ENCODE measurements around the gene KCNK4. TPM values are rescaled to one million over a fixed set of nuclear protein-coding genes. Genes with fewer than 3 reads are reported as not detected.
"Not testable (repeated sequence)": the region's sequence is repeated elsewhere in the genome, so short reads cannot be mapped to it uniquely, and the experiment has no call there.

KCNK4 gene
- polyA plus RNA-seq (ENCODE audit: insufficient read length in 4 of 4), result under 1 TPM in 1 of 4 donors, not detected in 3; 0.16 TPM

DNA sequence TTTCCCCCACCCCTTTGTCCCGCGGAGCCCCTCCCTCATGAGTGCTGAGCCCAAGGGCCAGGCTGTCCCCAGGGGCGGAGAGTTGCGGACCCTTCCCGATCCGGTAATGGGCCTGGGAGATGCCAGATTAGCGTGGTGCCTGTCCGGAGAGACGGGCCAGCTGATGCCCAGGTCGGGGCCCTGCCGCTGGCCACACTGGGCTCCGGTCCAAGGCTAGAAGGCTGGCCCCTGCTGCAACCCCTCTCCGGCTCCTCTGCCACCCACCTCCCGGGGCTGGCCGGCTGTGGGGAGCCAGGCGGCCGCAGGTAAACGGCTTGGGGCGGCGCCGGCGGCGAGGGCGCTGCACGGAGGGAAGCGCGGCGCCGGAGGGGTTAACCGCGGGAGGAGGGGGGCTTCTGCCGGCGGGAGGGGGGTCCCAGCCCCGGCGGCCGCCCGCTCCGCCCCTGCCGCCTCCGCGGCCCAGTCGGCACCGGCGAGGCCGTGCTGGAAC lies at the start of gene KCNK4:
KCNK4 (plus strand) TSS at position 41 of the 490 bp plus-strand sequence. CDS start 1,717 bp downstream, outside the sequence.
- DNase-seq (ENCODE audit: low read depth in 4 of 4, low spot score in 3 of 4), result no peak

DNA sequence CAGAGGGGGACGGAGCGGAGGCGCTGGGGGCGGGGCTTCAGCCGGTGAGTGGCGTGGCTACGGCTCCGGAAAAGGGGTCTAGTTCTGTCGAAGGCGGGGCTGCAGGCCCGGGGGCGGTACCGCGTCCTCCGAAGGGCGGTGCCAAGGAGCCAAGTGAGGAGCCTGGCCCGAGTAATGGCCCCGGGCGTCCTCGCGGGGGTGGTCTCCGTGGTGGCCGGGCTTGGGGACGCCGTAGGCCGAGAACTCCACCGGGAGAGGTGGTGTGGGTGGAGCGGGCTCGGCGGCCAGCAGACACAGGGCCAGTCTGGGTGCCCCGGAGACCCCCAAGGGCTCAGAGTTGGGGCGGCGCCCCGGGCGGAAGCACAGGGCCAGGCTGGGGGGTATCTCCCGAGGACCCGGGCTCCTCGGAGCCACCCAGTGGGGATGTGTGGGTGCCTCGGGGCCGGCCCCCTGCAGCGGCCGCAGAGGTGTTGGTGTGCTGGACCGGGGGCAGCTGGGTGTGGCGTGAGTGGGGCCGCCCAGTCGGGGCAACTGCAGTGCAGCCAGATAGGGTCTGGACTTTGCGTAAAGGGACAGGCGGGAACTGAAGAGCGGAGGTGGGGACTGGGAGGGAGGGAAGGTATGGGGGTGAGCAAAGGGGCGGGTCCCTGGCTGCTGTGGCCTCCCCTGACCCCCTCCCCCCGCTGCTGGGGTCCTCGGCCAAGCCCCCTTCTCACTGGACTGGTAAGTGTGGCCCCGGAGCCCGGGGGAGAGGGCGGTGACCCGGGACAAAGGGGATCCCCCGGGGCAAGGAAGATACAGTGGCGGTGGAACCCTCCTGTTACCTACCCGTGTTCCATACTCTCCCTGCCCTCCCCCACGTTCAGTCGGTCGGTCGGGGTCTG lies 49.4 kb upstream of the KCNK4 start:
- DNase-seq (ENCODE audit: low read depth in 4 of 4, low spot score in 3 of 4), result no peak

DNA sequence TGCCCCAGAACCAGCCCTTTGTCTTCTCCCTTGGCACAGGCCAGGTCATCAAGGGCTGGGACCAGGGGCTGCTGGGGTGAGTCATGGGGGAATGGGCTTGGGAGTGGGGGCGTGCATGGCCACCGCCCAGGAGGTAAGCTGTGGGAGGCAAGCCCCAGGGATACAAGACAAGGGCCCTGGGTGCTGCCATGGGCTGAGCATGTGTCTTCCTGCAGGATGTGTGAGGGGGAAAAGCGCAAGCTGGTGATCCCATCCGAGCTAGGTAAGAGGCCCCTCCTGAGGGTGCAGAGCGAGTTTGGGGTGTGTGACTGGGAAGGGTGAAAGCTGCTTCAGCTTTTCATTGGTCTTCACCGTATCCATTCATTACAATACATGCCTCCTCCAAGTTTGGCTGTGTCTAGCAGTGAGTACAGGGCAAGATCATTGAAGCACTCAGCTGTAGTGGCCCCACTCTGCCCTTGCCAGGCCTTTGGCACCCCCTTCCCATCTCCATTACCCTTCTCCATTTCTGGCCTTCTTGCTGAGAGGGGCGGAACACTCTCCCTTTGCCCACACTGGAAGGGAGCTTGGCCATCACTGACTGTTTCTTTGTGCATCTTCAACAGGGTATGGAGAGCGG lies 47.8 kb upstream of the KCNK4 start:
- DNase-seq (ENCODE audit: low read depth in 4 of 4, low spot score in 3 of 4), result no peak

DNA sequence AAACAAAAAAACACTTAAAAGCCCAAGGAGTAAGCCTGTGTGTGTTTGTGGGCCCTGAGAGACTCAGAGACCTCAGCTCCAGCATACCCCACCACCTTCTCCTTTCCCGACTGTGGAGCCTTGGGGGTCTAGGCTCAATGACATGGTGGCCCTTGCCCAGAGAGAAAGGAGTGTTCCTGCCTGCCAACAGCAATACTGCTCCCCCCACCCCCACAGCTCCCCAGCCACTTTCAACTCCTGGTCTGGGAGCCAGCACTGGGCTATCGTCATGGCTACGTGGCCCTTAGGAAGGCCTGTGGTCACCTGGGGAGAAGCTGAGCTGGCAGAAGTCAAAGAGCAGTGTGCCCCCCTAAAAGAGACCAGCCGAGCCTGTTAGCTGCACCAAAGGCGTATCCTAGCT lies 47.0 kb upstream of the KCNK4 start:
- DNase-seq (ENCODE audit: low read depth in 4 of 4, low spot score in 3 of 4), result no peak

DNA sequence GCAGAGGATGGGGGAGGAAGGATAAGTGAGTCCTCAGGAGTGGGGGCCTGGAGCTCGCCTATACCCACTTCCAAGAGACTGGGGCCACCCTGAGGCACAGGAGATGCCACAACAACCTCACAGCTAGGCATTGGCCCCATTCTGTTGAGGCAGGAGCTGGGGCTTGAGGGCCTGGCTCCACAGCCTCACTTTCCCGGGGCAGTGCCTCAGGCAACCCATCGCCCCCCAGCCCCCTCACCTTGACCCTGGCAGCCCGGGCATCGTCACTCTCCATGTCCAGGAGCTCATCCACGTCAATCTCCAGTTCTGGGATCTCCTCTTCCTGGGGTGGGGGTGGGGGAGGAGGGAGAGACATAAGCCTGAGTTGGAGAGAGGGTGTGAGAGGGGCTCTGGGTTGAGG lies 46.1 kb upstream of the KCNK4 start:
- no peak for DNase-seq (ENCODE audit: low read depth in 4 of 4, low spot score in 3 of 4)

DNA sequence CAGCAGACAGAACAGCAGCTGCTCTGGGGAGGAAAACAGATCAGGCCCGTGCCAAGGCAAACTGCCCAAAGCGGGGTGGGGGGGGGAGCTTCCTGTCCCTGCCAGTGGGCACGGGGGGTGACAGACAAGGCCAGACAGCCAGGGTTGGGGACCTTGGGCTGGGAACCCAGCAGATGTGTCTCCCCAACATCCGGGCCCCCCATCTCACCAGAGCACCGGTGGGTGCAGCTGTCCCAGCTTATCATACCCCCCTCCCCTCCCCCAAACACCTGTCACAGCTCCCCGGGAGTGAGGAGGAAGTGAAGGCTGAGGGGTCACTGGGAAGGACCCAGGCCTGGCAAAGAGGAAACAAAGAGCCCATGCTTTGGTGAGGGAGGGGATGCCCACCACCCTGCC lies 45.7 kb upstream of the KCNK4 start:
- no peak for DNase-seq (ENCODE audit: low read depth in 4 of 4, low spot score in 3 of 4)

DNA sequence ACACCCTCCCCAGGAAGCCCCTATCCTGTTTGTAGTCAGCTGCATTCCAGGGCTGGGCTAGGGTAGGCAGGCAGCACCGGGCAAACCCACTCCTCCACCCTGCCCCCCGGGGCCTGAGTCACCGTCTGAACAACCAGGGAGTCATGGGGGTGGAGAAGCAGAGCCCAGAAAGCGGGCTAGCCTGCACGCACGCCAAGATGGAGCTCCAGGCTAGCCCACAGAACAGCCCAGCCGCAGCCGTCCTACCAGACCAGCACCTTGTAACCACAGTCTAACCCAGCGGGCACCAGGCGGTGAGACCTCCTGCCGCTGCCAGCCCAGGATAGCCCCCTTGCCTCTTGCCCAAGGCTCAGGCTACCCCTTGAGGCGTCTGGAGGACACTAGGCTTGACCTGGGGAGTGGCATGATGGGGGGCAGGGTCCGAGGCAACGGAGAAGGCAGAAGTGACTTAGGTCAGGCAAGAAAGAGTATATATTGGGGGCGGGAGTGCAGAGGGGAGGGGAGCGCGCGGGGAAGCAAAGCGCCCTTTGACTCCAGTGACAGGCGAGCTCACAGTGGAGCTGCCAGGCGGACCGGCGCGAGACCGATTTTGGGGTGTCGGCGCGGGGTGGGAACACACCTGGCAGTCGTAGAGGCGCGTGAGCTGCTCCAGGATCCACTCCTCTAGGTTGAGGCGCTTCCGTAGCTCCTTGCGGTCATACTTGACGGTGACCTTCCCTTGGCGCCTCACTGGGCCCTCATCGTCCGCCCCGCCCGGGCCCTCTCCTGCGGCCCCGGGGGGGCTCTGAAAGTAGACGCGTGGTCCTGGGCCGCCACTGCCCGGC lies 45.1 kb upstream of the KCNK4 start:
- DNase-seq (ENCODE audit: low read depth in 4 of 4, low spot score in 3 of 4), result no peak

DNA sequence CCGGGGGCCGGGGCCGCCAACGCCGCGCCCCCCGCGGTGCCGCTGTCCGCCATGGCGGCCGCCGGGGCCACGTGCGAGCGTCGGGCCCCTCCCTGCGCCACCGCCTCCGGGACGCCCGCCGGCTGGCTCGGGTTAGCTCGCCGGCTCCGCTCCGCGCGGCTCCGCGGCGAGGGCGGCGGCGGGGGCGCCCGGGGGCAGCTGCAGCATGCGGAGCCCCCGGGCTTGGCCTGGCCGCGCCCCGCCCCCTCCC lies 44.6 kb upstream of the KCNK4 start:
- not testable (repeated sequence) for DNase-seq (ENCODE audit: low read depth in 4 of 4, low spot score in 3 of 4)

DNA sequence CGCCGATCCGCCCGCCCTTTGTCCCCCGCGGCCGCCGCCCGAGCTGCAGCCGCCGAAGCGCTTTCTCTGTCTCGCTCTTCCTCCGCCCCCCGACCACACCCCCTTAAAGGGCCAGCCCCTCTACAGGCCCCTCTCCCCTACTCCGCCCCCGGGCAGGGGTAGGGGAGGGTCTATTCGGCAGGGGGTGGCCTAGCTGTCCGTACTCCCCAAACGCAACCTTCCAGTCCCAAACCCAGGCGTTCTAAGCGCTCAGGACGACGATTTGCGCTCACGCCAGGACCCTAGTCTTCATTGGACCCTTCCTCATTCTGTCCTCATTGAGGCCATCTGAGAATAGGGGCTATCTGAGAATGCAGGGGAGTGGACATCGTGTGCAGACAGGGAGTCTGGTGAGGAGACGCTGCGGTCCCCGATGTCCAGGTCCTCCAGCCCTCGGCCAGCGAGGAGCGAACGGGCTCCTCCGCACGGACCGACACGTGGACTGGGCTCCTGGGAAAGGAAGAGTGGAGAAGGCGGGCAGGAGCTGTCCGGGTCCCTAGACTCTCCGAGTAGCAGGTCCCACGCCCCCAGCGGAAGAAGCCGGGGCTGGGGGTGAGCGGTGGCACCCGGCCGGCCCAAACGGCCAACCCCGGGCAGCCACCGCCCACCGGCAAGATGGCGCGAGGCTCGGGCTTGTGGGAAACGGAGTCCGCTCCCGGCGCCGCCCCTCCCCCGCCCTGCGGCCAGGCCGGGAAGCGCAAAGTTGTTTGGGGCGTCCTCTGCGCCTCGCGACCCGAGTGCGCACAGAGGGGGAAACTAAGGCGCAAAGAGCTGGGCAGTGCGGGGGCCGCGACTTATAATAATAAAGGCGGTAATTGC lies 44.0 kb upstream of the KCNK4 start, which contains the start of gene PPP1R14B:
PPP1R14B (minus strand) TSS at position 73 of the 858 bp plus-strand sequence. CDS start 270 bp downstream, outside the sequence.
- DNase-seq (ENCODE audit: low read depth in 4 of 4, low spot score in 3 of 4), result no peak

DNA sequence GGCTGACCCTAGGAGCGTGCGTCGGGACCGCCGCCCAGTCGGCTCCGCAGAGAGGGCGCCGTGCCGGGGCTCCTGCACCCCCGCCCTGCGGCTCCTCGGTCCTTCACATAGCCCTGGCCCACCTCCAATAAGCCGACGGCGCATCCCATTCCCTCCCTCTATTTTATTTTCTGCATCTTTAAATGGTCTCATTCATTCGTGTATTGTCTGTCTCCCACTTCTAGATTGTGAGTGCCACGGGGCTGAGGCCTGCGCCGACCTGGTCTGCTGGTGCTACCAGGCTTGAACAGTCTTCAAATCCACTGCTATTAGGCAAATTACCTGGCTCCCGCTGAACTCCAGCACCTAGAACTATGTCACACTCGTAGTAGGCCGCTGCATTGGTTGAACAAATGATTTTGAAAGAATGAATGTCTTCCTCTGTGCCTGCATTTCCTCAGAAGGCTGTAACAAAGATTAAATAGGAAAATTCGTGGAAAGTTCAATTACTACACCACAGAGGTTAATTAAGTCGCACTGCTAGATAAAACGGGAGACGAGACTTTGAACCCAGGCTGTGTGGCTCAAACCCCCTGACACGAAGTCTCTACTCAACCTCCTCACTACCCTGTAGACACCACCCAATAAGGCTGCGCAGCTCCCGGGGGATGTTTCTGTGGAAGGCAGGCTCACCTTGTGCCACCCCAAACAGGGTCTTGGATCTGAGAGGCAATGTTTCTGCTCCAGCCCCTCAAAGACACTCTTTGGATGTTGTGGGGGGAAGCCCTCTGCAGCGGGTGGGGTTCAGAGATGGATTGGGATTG lies 43.2 kb upstream of the KCNK4 start:
- no peak for DNase-seq (ENCODE audit: low read depth in 4 of 4, low spot score in 3 of 4)

DNA sequence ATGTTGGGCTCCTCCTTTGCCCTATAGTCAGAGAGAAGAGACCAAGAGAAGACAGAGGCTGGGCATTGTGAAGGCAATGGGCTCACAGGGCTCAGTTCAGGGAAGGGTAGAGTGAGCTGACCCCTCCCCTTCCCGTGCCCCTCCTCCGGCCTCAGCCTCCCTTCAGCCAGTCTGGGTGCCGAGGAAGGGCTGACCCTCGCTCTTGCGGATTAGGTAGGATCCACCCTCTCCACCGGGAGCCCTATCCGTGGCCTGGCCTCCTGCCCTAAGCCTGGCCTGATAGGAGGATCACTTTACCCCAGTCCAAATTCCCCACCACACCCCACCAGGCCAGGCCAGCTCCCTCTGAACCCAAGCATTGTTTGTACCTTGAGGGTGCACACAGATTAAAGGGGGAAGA lies 42.5 kb upstream of the KCNK4 start:
- no peak for DNase-seq (ENCODE audit: low read depth in 4 of 4, low spot score in 3 of 4)

DNA sequence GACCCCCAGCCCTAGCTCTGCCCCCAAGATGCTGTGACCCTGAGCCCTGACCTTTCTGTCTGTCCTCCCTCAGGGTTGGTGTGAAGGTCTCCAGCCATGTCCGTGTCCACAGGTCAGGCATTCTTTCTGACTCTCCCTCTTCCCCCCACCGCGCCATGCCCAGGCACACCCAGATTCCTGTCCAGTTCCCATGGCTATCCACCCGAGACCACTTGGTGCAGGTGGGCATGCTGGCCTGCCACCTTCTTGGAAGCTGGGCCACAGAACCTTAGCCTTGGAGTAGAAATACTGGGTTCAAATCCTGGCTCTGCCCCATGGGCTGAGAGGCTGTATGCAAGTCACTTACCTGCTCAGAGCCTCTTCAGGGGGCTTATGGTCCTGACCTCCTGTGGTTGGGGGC lies 42.1 kb upstream of the KCNK4 start:
- DNase-seq (ENCODE audit: low read depth in 4 of 4, low spot score in 3 of 4), result no peak

DNA sequence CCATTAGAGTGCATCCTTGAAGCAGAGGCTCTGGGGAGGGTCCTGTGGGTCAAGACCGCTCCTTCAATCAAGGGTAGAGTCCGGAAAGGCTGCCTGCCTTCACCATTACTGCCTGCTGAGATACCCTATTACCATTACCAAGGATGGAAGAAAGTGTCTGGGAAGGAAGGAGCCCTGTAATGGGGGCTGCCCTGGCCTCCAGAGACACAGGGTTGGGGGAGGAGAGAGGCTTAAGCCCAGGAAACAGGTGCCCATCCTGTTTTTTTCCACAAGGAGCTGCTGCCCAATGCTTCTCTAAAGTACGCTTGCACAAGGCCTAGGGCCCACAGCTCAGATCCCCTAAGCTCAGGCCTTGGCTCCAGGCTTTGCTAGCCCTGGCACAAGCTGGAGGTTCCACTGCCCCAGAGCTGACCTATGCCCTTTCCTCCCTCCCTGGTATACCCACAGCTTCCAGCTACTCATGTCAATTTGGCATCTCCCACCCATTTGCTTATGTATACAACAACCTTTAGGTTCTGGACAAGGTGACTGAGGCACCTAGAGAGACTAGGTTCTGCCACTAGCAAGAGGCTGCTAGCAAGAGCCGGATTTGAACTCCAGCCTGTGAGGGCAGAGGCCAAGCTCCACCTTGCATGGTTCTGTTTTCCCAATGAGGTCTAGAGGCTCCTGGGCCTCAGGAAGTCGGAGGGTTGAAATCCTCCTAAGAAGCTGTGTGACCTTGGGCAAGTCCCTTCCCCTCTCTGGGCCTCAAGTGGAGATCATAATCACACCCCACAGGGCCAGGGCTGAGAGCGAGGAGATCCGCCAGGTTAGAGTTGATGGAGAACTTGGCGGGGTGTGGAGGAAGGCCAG lies 41.3 kb upstream of the KCNK4 start:
- no peak for DNase-seq (ENCODE audit: low read depth in 4 of 4, low spot score in 3 of 4)

DNA sequence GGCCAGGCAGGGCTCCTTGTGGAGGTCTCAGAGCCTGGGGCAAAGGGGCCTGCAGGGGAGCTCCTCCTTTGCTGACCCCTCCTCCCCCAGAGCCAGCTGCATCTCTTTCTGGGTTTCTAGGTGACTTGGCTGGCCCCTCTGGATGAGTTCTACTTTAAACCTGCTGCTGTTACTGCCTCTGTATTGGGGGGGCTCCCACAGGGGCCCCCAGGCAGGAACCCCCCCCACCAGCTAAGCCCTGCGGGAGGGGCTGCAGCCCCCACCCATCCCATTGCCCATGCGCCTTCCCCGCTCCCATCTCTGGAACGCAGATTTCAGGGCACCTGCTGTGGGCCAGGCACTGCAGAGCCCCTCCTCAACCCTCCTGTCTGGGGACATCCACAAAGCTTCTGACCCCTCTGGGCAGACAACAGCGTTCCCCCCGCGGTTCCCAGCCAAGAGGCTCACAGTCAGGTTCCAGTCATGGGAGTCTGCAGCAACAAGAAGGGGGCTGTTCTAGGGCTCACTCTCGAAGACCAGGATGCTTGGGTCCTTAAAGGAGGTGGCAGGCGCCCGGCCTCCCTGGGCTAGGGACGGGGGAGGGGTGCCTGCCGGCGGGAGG lies 40.6 kb upstream of the KCNK4 start:
- no peak for DNase-seq (ENCODE audit: low read depth in 4 of 4, low spot score in 3 of 4)

DNA sequence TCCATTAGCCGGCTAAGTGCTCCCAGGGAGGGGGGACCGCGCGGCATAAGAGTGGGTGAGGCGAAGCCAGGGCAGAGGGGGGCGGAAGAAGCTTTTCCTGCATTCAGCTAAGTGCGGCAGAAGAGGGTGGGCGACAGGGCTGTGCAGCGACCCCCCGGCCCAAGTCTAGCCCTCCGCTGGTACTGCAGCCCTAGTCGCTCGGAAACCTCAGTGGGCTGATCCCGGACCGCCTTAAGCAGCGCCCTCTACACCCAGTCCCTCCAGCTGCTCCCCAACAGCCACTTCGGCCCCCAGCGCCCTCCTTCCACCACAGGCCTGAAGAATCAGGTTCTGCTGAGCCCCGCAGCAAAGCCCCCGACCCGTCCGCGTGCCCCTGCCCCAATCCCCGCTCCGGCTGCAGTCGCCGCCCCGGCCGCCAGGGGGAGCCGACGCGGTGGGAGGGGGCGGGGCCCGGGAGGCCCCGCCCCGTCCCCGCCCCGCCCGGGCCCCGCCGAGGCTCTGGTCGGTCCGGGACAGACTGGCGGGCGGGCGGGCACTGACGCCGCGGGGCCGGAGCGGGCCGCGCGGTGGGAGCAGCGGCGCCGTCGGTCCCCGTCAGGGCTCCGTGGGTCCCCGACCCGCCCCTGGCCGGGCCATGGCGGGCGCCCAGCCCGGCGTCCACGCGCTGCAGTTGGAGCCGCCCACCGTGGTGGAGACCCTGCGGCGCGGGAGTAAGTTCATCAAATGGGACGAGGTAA lies 39.9 kb upstream of the KCNK4 start, which contains the start of gene PLCB3:
PLCB3 (plus strand) TSS at position 515 of the 737 bp plus-strand sequence; CDS start at position 635, 120 bp downstream.
- DNase-seq (ENCODE audit: low read depth in 4 of 4, low spot score in 3 of 4), result no peak

DNA sequence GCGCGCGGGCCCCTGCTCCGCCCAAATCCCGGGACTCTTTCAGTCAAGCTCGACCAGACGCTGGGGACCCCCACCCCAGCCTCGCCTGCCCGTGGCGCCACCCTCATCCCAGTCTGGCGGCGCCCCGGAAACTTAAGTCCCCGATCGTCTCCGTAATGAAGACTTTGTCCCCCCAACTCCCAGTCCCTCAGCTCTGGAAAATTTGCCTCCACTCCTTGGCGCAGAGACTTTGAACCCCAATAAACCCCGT lies 39.4 kb upstream of the KCNK4 start:
- no peak for DNase-seq (ENCODE audit: low read depth in 4 of 4, low spot score in 3 of 4)

DNA sequence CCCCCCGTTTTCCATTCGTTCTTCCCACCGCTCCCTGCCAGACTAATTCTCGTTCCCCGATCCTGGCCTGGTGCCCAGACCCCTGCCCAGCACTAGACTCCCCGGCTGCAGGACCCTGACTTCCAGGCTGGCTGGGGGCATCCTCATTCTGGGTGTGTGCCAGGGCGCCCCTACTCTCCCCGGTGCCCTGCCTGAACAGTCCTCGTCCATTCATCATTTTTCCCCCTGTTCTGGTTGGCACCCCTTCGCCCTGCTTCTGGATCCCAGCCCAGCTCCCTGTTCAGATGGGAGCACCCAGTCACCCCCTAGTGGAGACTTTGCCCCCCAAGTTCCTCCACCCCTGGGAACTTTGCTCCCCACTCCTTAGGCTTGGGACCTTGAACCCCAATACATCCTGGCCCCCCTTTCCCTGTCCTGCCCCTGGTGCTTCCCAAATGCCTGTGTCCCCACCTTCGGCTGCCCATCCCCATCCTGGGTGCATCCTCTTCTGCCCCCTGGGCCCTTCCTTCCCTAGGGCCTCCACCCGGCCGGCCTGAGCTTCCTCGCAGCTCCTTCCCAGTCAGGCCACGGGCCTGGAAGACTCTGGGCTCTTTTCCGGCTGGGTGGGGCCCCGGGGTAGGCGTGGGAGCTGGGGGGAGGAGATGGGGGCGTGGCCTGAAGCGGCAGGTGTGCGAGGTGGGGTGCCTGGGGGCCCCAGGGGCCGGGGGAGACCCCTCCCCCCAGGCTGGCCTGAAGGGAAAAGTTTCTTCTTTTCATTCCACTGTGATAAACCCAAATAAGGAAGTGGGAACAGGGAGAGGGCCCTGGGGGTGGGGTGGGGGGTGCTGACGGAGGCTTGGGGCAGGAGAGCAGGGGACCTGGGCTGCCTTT lies 38.9 kb upstream of the KCNK4 start:
- no peak for DNase-seq (ENCODE audit: low read depth in 4 of 4, low spot score in 3 of 4)

All from left renal pelvis (tissue), 4 donors.